Right renal pelvis (tissue), 4 donors: ENCODE results near the gene SEC14L2. TPM values are rescaled to one million over a fixed set of nuclear protein-coding genes. Genes with fewer than 3 reads are reported as not detected.
"Not testable (repeated sequence)": the region's sequence is repeated elsewhere in the genome, so short reads cannot be mapped to it uniquely, and the experiment has no call there.

Experiments
- DNase-seq, 4 donors: peaks; one replicate each; pipeline ENCODE4 v3.0.0-alpha.2; 2013; ENCODE audit warnings: low read depth in 4 of 4, low spot score in 3 of 4, missing footprints in 1 of 4
- polyA plus RNA-seq, 4 donors: library from polyadenylated mRNA; unstranded; fragments of 120-200 nt; gene quantifications; one replicate each; pipeline ENCODE4 v1.2.1, GENCODE V29; 2013; ENCODE audit not compliant: insufficient read length in 4 of 4

SEC14L2 gene
- polyA plus RNA-seq, 4 donors, result 4.0 to 7.3 (median 6.1) TPM

GRCh38 chr22:30445438-30446145 lies 48.8 kb downstream of the SEC14L2 start:
- no peak for DNase-seq

GRCh38 chr22:30447656-30448055 lies 50.8 kb downstream of the SEC14L2 start:
- DNase-seq, result no peak

- not testable (repeated sequence) for DNase-seq
Measured at GRCh38 chr22:30451488-30451887, 54.7 kb downstream of the SEC14L2 start.

- no peak for DNase-seq
Measured at GRCh38 chr22:30452861-30453260, 56.0 kb downstream of the SEC14L2 start.

- DNase-seq, result no peak
Measured at GRCh38 chr22:30453731-30454510, 57.1 kb downstream of the SEC14L2 start.

GRCh38 chr22:30455075-30455840 lies 58.4 kb downstream of the SEC14L2 start:
- DNase-seq, result no peak

GRCh38 chr22:30457981-30458380 lies 61.2 kb downstream of the SEC14L2 start:
- no peak for DNase-seq

- peak in 2 of 4 donors; percentile 17 to 28 for DNase-seq
Measured at GRCh38 chr22:30459181-30460052, 62.6 kb downstream of the SEC14L2 start.

GRCh38 chr22:30460147-30460546 lies 63.3 kb downstream of the SEC14L2 start:
- no peak for DNase-seq

GRCh38 chr22:30460555-30460954 lies 63.7 kb downstream of the SEC14L2 start:
- DNase-seq, result not testable (repeated sequence)

GRCh38 chr22:30469165-30469564 lies 72.3 kb downstream of the SEC14L2 start:
- DNase-seq, result no peak

- no peak for DNase-seq
Measured at GRCh38 chr22:30470655-30471054, 73.8 kb downstream of the SEC14L2 start.

GRCh38 chr22:30471616-30472318 lies 74.9 kb downstream of the SEC14L2 start, which contains the start of gene SEC14L3:
Gene SEC14L3 (minus strand): TSS chr22:30472017. CDS start chr22:30471958, 59 bp downstream.
- DNase-seq, result no peak

- DNase-seq, result no peak
Measured at GRCh38 chr22:30472994-30473720, 76.3 kb downstream of the SEC14L2 start.

GRCh38 chr22:30474121-30474520 lies 77.3 kb downstream of the SEC14L2 start:
- no peak for DNase-seq
